Activated T-cell treated with anti-CD3 and anti-CD28 coated beads, Interleukin-2, amount 50 U/mL, for 24 hours (primary cell): ENCODE data around the gene SCN10A.

Experiments
- DNase-seq: peaks from one replicate; pipeline ENCODE4 v3.0.0-alpha.2; 2020
- H3K27ac Mint-ChIP-seq: 2 replicates; pipeline ENCODE4 v1.8.0; 2020; ENCODE audit warnings: mild to moderate bottlenecking, mixed read lengths
- H3K27me3 Mint-ChIP-seq: 2 replicates; pipeline ENCODE4 v1.8.0; 2020; ENCODE audit warnings: mixed read lengths
- H3K36me3 Mint-ChIP-seq: 2 replicates; pipeline ENCODE4 v1.8.0; 2020; ENCODE audit warnings: low read depth, mixed read lengths
- H3K4me1 Mint-ChIP-seq: 2 replicates; pipeline ENCODE4 v1.8.0; 2020; ENCODE audit warnings: low read depth, mixed read lengths
- H3K4me3 Mint-ChIP-seq: 2 replicates; pipeline ENCODE4 v1.8.0; 2020; ENCODE audit warnings: mild to moderate bottlenecking, moderate library complexity, mixed read lengths
- H3K9me3 Mint-ChIP-seq: 2 replicates; pipeline ENCODE4 v1.8.0; 2020; ENCODE audit warnings: mixed read lengths

The SCN10A gene

DNA sequence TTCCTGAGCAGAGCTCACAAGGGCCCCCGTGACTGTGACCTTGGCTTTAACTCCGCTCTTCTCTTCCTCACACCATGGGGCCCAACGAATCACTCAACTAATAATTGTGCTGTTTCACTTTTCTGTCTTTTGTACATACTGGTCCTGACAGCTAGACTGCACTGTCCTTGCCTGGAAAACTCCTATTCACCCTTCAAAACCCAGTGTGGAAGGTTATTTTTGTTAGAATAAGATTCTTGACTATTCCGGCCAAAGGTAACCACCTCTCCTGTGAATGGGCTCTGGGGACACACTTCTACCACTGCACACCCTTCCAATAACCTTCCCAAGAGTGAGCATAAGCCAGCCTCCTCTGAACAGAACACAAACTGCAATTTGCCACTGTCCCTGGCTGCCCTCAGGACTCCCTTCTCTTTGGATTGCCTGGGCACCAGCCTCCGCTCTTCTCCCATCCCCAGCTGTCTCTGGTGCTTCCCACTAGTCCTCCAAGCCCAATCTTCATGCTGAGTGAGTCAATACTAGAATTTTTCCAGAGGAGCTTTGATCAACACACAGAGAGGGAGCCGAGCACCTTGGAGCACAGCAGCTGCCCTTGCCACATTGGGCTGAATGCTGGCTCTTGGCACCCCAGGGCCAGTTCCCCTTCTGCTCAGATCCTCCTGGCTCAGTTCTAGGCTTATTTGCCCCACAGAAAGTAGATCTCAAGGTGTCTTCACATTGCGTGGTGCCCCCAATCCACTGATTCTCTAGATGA is 168.6 kb downstream of the SCN10A start:
- H3K27ac Mint-ChIP-seq: no peak overlapping the region
- H3K9me3 Mint-ChIP-seq: no peaks in the 10 kb centered on the region
- peaks cover 11% of the 10 kb centered on the region for H3K27me3 Mint-ChIP-seq
- peaks cover 7% of the 10 kb centered on the region for H3K4me1 Mint-ChIP-seq
- peak; percentile 25 for DNase-seq
- H3K36me3 Mint-ChIP-seq: no peaks in the 10 kb centered on the region
- no peak overlapping the region for H3K4me3 Mint-ChIP-seq
